HepG2 (cell line): ENCODE results near the gene LRPPRC. TPM values are rescaled to one million over a fixed set of nuclear protein-coding genes. Genes with fewer than 3 reads are reported as not detected.

Experiments
- ARHGAP35 ChIP-seq: sonication (generic); formaldehyde crosslinking; IDR thresholded peaks from 2 replicates; pipeline ENCODE4 v1.9.0; 2022; ENCODE audit warnings: mild to moderate bottlenecking, inconsistent platforms, moderate library complexity, missing genetic modification reagents, borderline replicate concordance
- FOSL2 ChIP-seq: sonication (generic); formaldehyde crosslinking; IDR thresholded peaks from 2 replicates; pipeline ENCODE4 v1.4.0; 2020; ENCODE audit warnings: missing genetic modification reagents
- FOXK1 ChIP-seq: sonication (generic); formaldehyde crosslinking; IDR thresholded peaks from 2 replicates; pipeline ENCODE4 v1.4.0; 2020; ENCODE audit warnings: low read depth, missing genetic modification reagents, borderline replicate concordance
- GATAD2A ChIP-seq: IDR thresholded peaks from 2 replicates; pipeline ENCODE4 v1.6.1; 2016
- HDAC6 ChIP-seq: fragments of 200-600 bp; sonication (generic); IDR thresholded peaks from 2 replicates; pipeline ENCODE4 v1.7.0; 2017; ENCODE audit warnings: mild to moderate bottlenecking, antibody characterized with exemption, low read length, low read depth
- HMG20A ChIP-seq: IDR thresholded peaks from 2 replicates; pipeline ENCODE4 v1.6.1; 2016; ENCODE audit warnings: borderline replicate concordance
- RAD21 ChIP-seq: fragments of 450-650 bp; formaldehyde crosslinking; IDR thresholded peaks from 2 replicates; pipeline ENCODE4 v1.5.0; 2020; ENCODE audit warnings: mild to moderate bottlenecking
- RXRA ChIP-seq: sonication (generic); formaldehyde crosslinking; IDR thresholded peaks from 2 replicates; pipeline ENCODE4 v1.5.1; 2020; ENCODE audit warnings: missing genetic modification reagents
- SOX5 ChIP-seq: IDR thresholded peaks from 2 replicates; pipeline ENCODE4 v1.6.1; 2016; ENCODE audit warnings: borderline replicate concordance
- SOX6 ChIP-seq, 2 experiments: fragments of 450-650 bp in 1 of 2; sonication (generic) in 1 of 2; formaldehyde crosslinking in 1 of 2; IDR thresholded peaks; 2 replicates each; pipeline versions ENCODE4 v1.4.0 to v1.6.1; 2017 to 2020; ENCODE audit warnings: antibody characterized with exemption in 1 of 2, mild to moderate bottlenecking in 1 of 2, missing genetic modification reagents in 1 of 2
- TEAD2 ChIP-seq: sonication (generic); formaldehyde crosslinking; IDR thresholded peaks from 2 replicates; pipeline ENCODE4 v1.9.0; 2021; ENCODE audit warnings: missing genetic modification reagents
- ZFP91 ChIP-seq: sonication (generic); formaldehyde crosslinking; IDR thresholded peaks from 2 replicates; pipeline ENCODE4 v1.9.0; 2022; ENCODE audit warnings: missing genetic modification reagents, mild to moderate bottlenecking, borderline replicate concordance
- ZNF24 ChIP-seq: fragments of 450-650 bp; IDR thresholded peaks from 2 replicates; pipeline ENCODE4 v1.6.1; 2017; ENCODE audit warnings: antibody characterized with exemption, mild to moderate bottlenecking
- ZNF292 ChIP-seq: sonication (generic); formaldehyde crosslinking; IDR thresholded peaks from 2 replicates; pipeline ENCODE4 v1.8.1; 2022; ENCODE audit warnings: mild to moderate bottlenecking, low read depth, missing genetic modification reagents, borderline replicate concordance
- ZNF557 ChIP-seq: sonication (generic); formaldehyde crosslinking; IDR thresholded peaks from 2 replicates; pipeline ENCODE4 v1.4.0; 2020; ENCODE audit warnings: missing genetic modification reagents
- ZNF563 ChIP-seq: sonication (generic); formaldehyde crosslinking; IDR thresholded peaks from 2 replicates; pipeline ENCODE4 v1.8.0; 2022; ENCODE audit warnings: mild to moderate bottlenecking, moderate library complexity, missing genetic modification reagents
- ZNF564 ChIP-seq: sonication (generic); formaldehyde crosslinking; IDR thresholded peaks from 2 replicates; pipeline ENCODE4 v1.8.1; 2023; ENCODE audit warnings: mild to moderate bottlenecking, missing genetic modification reagents
- ZNF766 ChIP-seq: sonication (generic); formaldehyde crosslinking; IDR thresholded peaks from 2 replicates; pipeline ENCODE4 v1.5.0; 2020; ENCODE audit warnings: missing genetic modification reagents, borderline replicate concordance
- ZSCAN20 ChIP-seq: sonication (generic); formaldehyde crosslinking; IDR thresholded peaks from 2 replicates; pipeline ENCODE4 v1.4.0; 2020; ENCODE audit warnings: missing genetic modification reagents, mild to moderate bottlenecking, borderline replicate concordance
- polyA plus RNA-seq, 8 experiments: library from polyadenylated mRNA; depleted of rRNA in 3 of 8; stranded (reverse) in 7 of 8; unstranded in 1 of 8; fragments of >200 nt; fragmentation: Illumina TruSeq in 4 of 8; extraction: Trizol in 4 of 8; gene quantifications; 2 replicates each; pipeline versions ENCODE4 v1.2.1 to v1.2.3, GENCODE V29; 2011 to 2016; ENCODE audit warnings: low read depth in 4 of 8, missing spikeins in 1 of 8, mixed read lengths in 1 of 8; ENCODE audit not compliant: insufficient read depth in 1 of 8
- total RNA-seq, 5 experiments: library from RNA; depleted of rRNA; stranded (reverse); fragments of >200 nt; fragmentation: Illumina TruSeq; extraction: Trizol; gene quantifications; 2 replicates each; pipeline ENCODE4 v1.2.3, GENCODE V29; 2016; ENCODE audit warnings: low read depth in 1 of 5
- TF ChIP-seq, protein P1 (sequence below): sonication (generic); formaldehyde crosslinking; conservative IDR thresholded peaks from 2 replicates; pipeline ENCODE4 v1.8.0; 2022; ENCODE audit warnings: mild to moderate bottlenecking, moderate library complexity, missing genetic modification reagents
- TF ChIP-seq, protein P2 (sequence below): sonication (generic); formaldehyde crosslinking; IDR thresholded peaks from 2 replicates; pipeline ENCODE4 v1.8.0; 2023; ENCODE audit warnings: mild to moderate bottlenecking, missing genetic modification reagents

The LRPPRC gene
- total and polyA plus RNA-seq, 2 of the 13 experiments (the other 11 are each of a cell fraction or from before 2014, with no cell fraction given): 117 to 167 TPM

- TF ChIP-seq FOSL2: 0 out of 2 replicates have a peak, but pooled peaks have one; percentile 20
- TF ChIP-seq, protein P1, sequence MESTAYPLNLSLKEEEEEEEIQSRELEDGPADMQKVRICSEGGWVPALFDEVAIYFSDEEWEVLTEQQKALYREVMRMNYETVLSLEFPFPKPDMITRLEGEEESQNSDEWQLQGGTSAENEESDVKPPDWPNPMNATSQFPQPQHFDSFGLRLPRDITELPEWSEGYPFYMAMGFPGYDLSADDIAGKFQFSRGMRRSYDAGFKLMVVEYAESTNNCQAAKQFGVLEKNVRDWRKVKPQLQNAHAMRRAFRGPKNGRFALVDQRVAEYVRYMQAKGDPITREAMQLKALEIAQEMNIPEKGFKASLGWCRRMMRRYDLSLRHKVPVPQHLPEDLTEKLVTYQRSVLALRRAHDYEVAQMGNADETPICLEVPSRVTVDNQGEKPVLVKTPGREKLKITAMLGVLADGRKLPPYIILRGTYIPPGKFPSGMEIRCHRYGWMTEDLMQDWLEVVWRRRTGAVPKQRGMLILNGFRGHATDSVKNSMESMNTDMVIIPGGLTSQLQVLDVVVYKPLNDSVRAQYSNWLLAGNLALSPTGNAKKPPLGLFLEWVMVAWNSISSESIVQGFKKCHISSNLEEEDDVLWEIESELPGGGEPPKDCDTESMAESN (CRISPR knock-in tag): peak; percentile 98
- TF ChIP-seq FOXK1 (CRISPR knock-in tag): peak; percentile 22; the same call in 1 of the 2 replicates
- TF ChIP-seq RAD21 (CRISPR knock-in tag): no peak
- TF ChIP-seq ZNF24: no peak
- no peak for TF ChIP-seq SOX6 (IDR thresholded peaks at IDR 0.05)
- 0 out of 2 replicates have a peak, but pooled peaks have one; percentile 31 for TF ChIP-seq SOX6 (CRISPR knock-in tag; IDR thresholded peaks at IDR 0.05)
- no peak for TF ChIP-seq TEAD2 (CRISPR knock-in tag)
- TF ChIP-seq ZNF766 (CRISPR knock-in tag): no peak
- no peak for TF ChIP-seq ZSCAN20 (CRISPR knock-in tag)
- no peak for TF ChIP-seq HDAC6
- TF ChIP-seq SOX5 (CRISPR knock-in tag): no peak; the same call in 1 of the 2 replicates
- TF ChIP-seq ZNF563 (CRISPR knock-in tag): no peak
- TF ChIP-seq, protein P2, sequence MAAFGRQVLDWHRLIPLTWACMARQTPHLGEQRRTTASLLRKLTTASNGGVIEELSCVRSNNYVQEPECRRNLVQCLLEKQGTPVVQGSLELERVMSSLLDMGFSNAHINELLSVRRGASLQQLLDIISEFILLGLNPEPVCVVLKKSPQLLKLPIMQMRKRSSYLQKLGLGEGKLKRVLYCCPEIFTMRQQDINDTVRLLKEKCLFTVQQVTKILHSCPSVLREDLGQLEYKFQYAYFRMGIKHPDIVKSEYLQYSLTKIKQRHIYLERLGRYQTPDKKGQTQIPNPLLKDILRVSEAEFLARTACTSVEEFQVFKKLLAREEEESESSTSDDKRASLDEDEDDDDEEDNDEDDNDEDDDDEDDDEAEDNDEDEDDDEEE: no peak
- TF ChIP-seq RXRA (CRISPR knock-in tag): no peak
- TF ChIP-seq GATAD2A (CRISPR knock-in tag): peak; percentile 31; the same call in 1 of the 2 replicates
- no peak for TF ChIP-seq ZNF557 (CRISPR knock-in tag)
- TF ChIP-seq HMG20A (CRISPR knock-in tag): no peak
- TF ChIP-seq ARHGAP35: no peak
- TF ChIP-seq ZNF292: no peak
- no peak for TF ChIP-seq ZNF564 (CRISPR knock-in tag)
- TF ChIP-seq ZFP91 (CRISPR knock-in tag): no peak
These were observed 2.4 kb downstream of the LRPPRC start (continued) for GRCh38 chr2:43993437-43993836.
